CD14-positive monocyte (primary cell): Measurements from ENCODE around the gene TMEM53. TPM values are rescaled to one million over a fixed set of nuclear protein-coding genes. Genes with fewer than 3 reads are reported as not detected.

Experiments used
- DNase-seq, 3 donors: peaks; one replicate each; pipeline ENCODE4 v3.0.0-alpha.2; 2011 to 2022
- H2AFZ ChIP-seq: 2 replicates; pipeline ENCODE4 v1.6.0; 2012; ENCODE audit warnings: mild to moderate bottlenecking, low read depth, low read length, inconsistent platforms; ENCODE audit not compliant: insufficient read depth, poor library complexity, severe bottlenecking
- H3K27ac ChIP-seq, 2 donors: 1 replicate in 1 of 2; 2 replicates in 1 of 2; pipeline ENCODE4 v1.5.1; 2012 to 2013; ENCODE audit warnings: low read length in 2 of 2, control low read depth in 1 of 2, inconsistent platforms in 1 of 2, low read depth in 1 of 2, mild to moderate bottlenecking in 1 of 2
- H3K27me3 ChIP-seq, 2 donors: one replicate each; pipeline versions ENCODE4 v1.6.0 to v1.6.1; 2011 to 2013; ENCODE audit warnings: low read length in 2 of 2; ENCODE audit not compliant: control insufficient read depth in 2 of 2, insufficient read depth in 2 of 2
- H3K36me3 ChIP-seq, 2 donors: replicated peaks in 1 of 2; 1 replicate in 1 of 2; 2 replicates in 1 of 2; pipeline versions ENCODE4 v1.5.1 to v1.6.1; 2012 to 2013; ENCODE audit warnings: low read length in 2 of 2, control low read depth in 1 of 2, inconsistent platforms in 1 of 2, mild to moderate bottlenecking in 1 of 2; ENCODE audit not compliant: insufficient read depth in 2 of 2, control insufficient read depth in 1 of 2
- H3K4me1 ChIP-seq, 2 donors: 1 replicate in 1 of 2; 2 replicates in 1 of 2; pipeline versions ENCODE4 v1.5.1 to v1.6.1; 2012 to 2013; ENCODE audit warnings: low read length in 2 of 2, control low read depth in 1 of 2, inconsistent platforms in 1 of 2, mild to moderate bottlenecking in 1 of 2, moderate library complexity in 1 of 2; ENCODE audit not compliant: insufficient read depth in 2 of 2, control insufficient read depth in 1 of 2
- H3K4me2 ChIP-seq: replicated peaks from 2 replicates; pipeline ENCODE3; 2012; ENCODE audit warnings: low read length, moderate library complexity, mild to moderate bottlenecking; ENCODE audit not compliant: poor library complexity, severe bottlenecking; ENCODE audit errors: extremely low read depth
- H3K4me3 ChIP-seq, 3 experiments: fragments of 200-600 bp in 1 of 3; sonication (generic) in 1 of 3; replicated peaks in 1 of 3; 1 replicate in 2 of 3; 2 replicates in 1 of 3; pipeline ENCODE4 v1.5.1; 2011 to 2013; ENCODE audit warnings: low read length in 3 of 3, mild to moderate bottlenecking in 3 of 3, control low read depth in 2 of 3, low read depth in 2 of 3, inconsistent platforms in 1 of 3, moderate library complexity in 1 of 3
- H3K79me2 ChIP-seq: 2 replicates; pipeline ENCODE4 v1.6.0; 2012; ENCODE audit warnings: mild to moderate bottlenecking, control low read depth, inconsistent platforms, low read length, moderate library complexity; ENCODE audit not compliant: insufficient read depth
- H3K9ac ChIP-seq: 2 replicates; pipeline ENCODE4 v1.6.0; 2017; ENCODE audit warnings: low read length, mild to moderate bottlenecking; ENCODE audit not compliant: insufficient read depth, poor library complexity, severe bottlenecking
- H3K9me3 ChIP-seq, 2 donors: replicated peaks in 1 of 2; 1 replicate in 1 of 2; 2 replicates in 1 of 2; pipeline versions ENCODE4 v1.5.1 to v1.6.1; 2012 to 2013; ENCODE audit warnings: low read length in 2 of 2, control low read depth in 1 of 2; ENCODE audit not compliant: control insufficient read depth in 1 of 2, insufficient read depth in 1 of 2
- H4K20me1 ChIP-seq: 2 replicates; pipeline ENCODE4 v1.6.0; 2012; ENCODE audit warnings: mild to moderate bottlenecking, low read length, control low read depth, moderate library complexity; ENCODE audit not compliant: insufficient read depth
- H3K27ac Mint-ChIP-seq, 7 donors: one replicate each; pipeline ENCODE4 v1.8.0; 2020; ENCODE audit warnings: mild to moderate bottlenecking in 7 of 7, mixed read lengths in 7 of 7, moderate library complexity in 6 of 7, inconsistent platforms in 2 of 7
- H3K27me3 Mint-ChIP-seq, 3 donors: one replicate each; pipeline ENCODE4 v1.8.0; 2021 to 2022; ENCODE audit warnings: low read depth in 3 of 3, mild to moderate bottlenecking in 3 of 3, mixed read lengths in 3 of 3, moderate library complexity in 3 of 3, inconsistent platforms in 1 of 3
- H3K36me3 Mint-ChIP-seq, 2 donors: one replicate each; pipeline ENCODE4 v1.8.0; 2020; ENCODE audit warnings: mixed read lengths in 2 of 2, inconsistent platforms in 1 of 2, mild to moderate bottlenecking in 1 of 2
- H3K4me1 Mint-ChIP-seq: one replicate; pipeline ENCODE4 v1.8.0; 2020; ENCODE audit warnings: mild to moderate bottlenecking, mixed read lengths
- H3K4me3 Mint-ChIP-seq, 2 donors: one replicate each; pipeline ENCODE4 v1.8.0; 2020; ENCODE audit warnings: mild to moderate bottlenecking in 2 of 2, mixed read lengths in 2 of 2, moderate library complexity in 1 of 2
- H3K9me3 Mint-ChIP-seq, 7 donors: one replicate each; pipeline ENCODE4 v1.8.0; 2020 to 2022; ENCODE audit warnings: mixed read lengths in 7 of 7, mild to moderate bottlenecking in 6 of 7, moderate library complexity in 6 of 7, inconsistent platforms in 2 of 7
- CTCF ChIP-seq: fragments of 200-600 bp; IDR thresholded peaks from one replicate; pipeline ENCODE4 v1.8.0; 2022; ENCODE audit warnings: antibody characterized with exemption, mild to moderate bottlenecking
- WGBS: methylation state at CpG from one replicate; pipeline ENCODE4 v1.1.5; 2013; ENCODE audit warnings: missing lambda C conversion rate; ENCODE audit not compliant: insufficient coverage; 5-methylcytosine and 5-hydroxymethylcytosine counted together
- intact Hi-C, 2 donors: fragments of 100-400 bp; cut with micrococcal nuclease; formaldehyde crosslinking; loops; one replicate each; pipeline versions ENCODE4 v1.15.0 to v1.15.1; 2023
- polyA plus RNA-seq, 3 donors: library from polyadenylated mRNA; depleted of rRNA in 1 of 3; unstranded in 2 of 3; stranded (reverse) in 1 of 3; fragments of 300-500 nt in 2 of 3; fragments of >200 nt in 1 of 3; fragmentation: Illumina TruSeq in 2 of 3; gene quantifications; 1 replicate in 2 of 3; 2 replicates in 1 of 3; pipeline ENCODE4 v1.2.3, GENCODE V29; 2012 to 2021

The TMEM53 gene
- polyA plus RNA-seq, 3 donors = 4.8 to 8.8 (median 8.6) TPM

DNA sequence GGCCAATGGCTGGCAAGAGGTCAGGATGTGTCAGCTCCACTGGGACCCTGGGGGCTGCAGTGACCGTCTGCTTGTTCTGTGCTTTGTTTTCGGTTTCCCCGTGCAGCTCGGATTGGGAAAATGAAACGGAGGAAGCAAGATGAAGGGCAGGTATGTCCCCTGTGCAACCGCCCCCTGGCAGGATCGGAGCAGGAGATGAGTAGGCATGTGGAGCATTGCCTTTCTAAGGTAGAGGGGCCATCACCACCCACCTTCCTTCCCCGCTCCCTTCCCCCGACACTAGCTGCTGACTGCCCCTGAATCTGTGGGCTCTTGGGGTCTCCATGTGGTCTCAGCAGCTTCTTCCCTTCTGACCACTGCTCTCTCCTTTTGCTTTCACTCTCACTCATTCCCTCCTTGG, 38.8 kb downstream of the TMEM53 start:
- Mint-ChIP-seq H3K4me1 (peaks cover 31% of the 10 kb centered on the region), H3K36me3 (peaks cover 60 to 76% of the 10 kb centered on the region in 2 donors)
- no peak for TF ChIP-seq CTCF

DNA sequence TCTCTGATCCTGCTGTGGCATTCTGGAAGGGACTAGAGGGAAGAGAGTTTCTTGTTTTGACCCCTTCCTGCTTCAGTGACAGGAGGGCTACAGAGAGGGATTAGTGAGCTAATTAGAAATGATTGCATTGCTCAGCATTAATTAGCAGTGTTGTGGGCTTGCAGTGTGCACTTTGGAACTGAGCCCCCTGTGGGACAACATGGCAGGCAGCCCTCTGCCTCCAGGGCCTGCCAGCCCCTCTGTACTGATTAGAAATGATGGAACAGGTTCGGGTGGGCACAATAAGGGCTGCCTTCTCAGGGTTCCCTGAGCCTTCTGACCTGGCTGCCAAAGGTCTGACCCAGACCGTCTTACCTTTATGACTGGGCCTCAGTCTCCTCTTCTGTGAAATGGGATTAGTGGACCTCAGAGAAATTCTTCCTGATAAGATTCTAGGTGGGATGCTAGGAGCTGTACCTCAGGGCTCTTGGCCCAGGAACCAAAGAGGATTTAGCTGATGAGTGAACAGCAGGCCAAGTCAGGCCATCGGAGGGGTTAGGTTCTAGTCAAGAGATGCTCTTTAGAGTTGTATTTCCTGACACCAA, 39.6 kb downstream of the TMEM53 start:
- intact Hi-C loops = loop anchor here in 1 of 2 donors (5.0 kb wide), 1 partner anchor 38 kb away; the partner anchor contains the start of genes ARMH1 and TMEM53
- Histone ChIP-seq H3K9ac (peak overlapping the region; percentile 24), H4K20me1 (peaks cover 72% of the 10 kb centered on the region), H3K4me2 (no peak overlapping the region), H3K36me3 (peaks cover 66 to 70% of the 10 kb centered on the region in 2 donors), H3K79me2 (peaks cover 52% of the 10 kb centered on the region), H3K27me3 (no peaks in the 10 kb centered on the region), H2AFZ (no peak overlapping the region), H3K27ac (peak overlapping the region in 1 of 2 donors; percentile 57), H3K4me1 (peaks cover 22 to 32% of the 10 kb centered on the region in 2 donors), H3K9me3 (no peaks in the 10 kb centered on the region), H3K4me3 (no peak overlapping the region)
- Mint-ChIP-seq H3K36me3 (peaks cover 57 to 68% of the 10 kb centered on the region in 2 donors), H3K4me1 (peaks cover 31% of the 10 kb centered on the region), H3K4me3 (no peak overlapping the region), H3K9me3 (peaks cover 0 to 4% (median 0%) of the 10 kb centered on the region in 7 donors), H3K27ac (peak overlapping the region in 3 of 7 donors; percentile 18 to 71 (median 23)), H3K27me3 (no peaks in the 10 kb centered on the region)
- TF ChIP-seq CTCF = no peak
- 100% methylated on average over 3 of the region's 3 CpGs for WGBS
- DNase-seq = no peak

More for the DNA sequence above, 38.8 kb downstream of the TMEM53 start:
- 100% methylated on average over 3 of the region's 9 CpGs for WGBS
- Histone ChIP-seq H3K4me2 (no peak overlapping the region), H3K27me3 (no peaks in the 10 kb centered on the region), H3K4me3 (no peak overlapping the region), H3K9ac (no peak overlapping the region), H2AFZ (no peak overlapping the region), H4K20me1 (peaks cover 78% of the 10 kb centered on the region), H3K4me1 (peaks cover 22 to 32% of the 10 kb centered on the region in 2 donors), H3K79me2 (peaks cover 54% of the 10 kb centered on the region), H3K36me3 (peaks cover 72 to 77% of the 10 kb centered on the region in 2 donors), H3K27ac (peak overlapping the region in 1 of 2 donors; percentile 29), H3K9me3 (no peaks in the 10 kb centered on the region)
- Mint-ChIP-seq H3K27me3 (no peaks in the 10 kb centered on the region), H3K4me3 (no peak overlapping the region), H3K9me3 (peaks cover 0 to 4% (median 0%) of the 10 kb centered on the region in 7 donors), H3K27ac (peak overlapping the region in 2 of 7 donors; percentile 9 to 71)
- DNase-seq = no peak
- intact Hi-C loops = no loop called here
